ENCODE measurements around the gene GLUL. TPM values are rescaled to one million over a fixed set of nuclear protein-coding genes. Genes with fewer than 3 reads are reported as not detected.

GLUL gene
- 474 and 491 TPM in 2 replicates for total RNA-seq

GRCh38 chr1:182391362-182392049, at the start of gene GLUL:
Gene GLUL, minus strand, starts transcription at chr1:182391790. Its CDS starts 3,053 bp downstream, at chr1:182388737.

DNA sequence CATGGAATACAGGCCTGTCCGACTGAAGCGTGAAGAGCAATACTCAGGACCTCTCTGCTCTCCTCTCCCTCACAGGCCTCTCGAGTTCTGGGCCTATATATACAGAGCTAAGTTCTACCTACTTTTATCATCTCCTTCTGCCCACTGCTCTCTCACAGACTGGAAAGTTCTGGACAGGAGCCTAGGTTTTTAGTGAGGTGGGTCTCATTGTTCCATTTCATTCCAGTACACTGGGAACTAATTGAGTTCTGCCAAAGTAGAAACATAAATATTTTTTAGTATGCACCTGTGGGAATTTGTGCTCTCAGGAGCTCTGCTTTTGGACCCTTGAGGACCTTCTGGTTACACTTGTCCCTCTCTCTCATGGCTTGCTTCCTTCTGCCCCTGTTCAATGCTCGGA, 9.0 kb upstream of the GLUL start, which contains the start of gene TEDDM1:
Gene TEDDM1 (minus strand): TSS at position 101 of the 400 bp plus-strand sequence. CDS start 182 bp downstream, outside the sequence.

Other genes with a start within 250 kb of the GLUL start
- gene TEDDM1, start 8.9 kb upstream of the GLUL start, total RNA-seq, result not detected in 2 replicates
- gene RGSL1, start 58.4 kb upstream of the GLUL start, total RNA-seq, result not detected in 2 replicates
- 2.5 and 2.9 TPM in 2 replicates for gene RNASEL, start 197.5 kb upstream of the GLUL start, total RNA-seq
- gene RGS16, start 212.6 kb upstream of the GLUL start, total RNA-seq, result 0.15 TPM in 1 of 2 replicates, not detected in the other

All from bronchus fibroblast of lung (primary cell).